ENCODE data around the gene CABCOCO1.
A peak's percentile ranks its signal among the peaks of the same experiment; 100 is the strongest.

Gene CABCOCO1

GRCh38 chr10:61662794-61663259 lies at the start of gene CABCOCO1:
Gene CABCOCO1, plus strand, starts transcription at chr10:61662929. Its CDS starts 44 bp downstream, at chr10:61662973.
- no peak for DNase-seq (ENCODE audit: low read depth in 2 of 2)

- DNase-seq (ENCODE audit: low read depth in 2 of 2) = no peak
Measured at GRCh38 chr10:61613665-61614064, 49.1 kb upstream of the CABCOCO1 start.

GRCh38 chr10:61616611-61617010 lies 46.1 kb upstream of the CABCOCO1 start:
- no peak for DNase-seq (ENCODE audit: low read depth in 2 of 2)

GRCh38 chr10:61617180-61617579 lies 45.5 kb upstream of the CABCOCO1 start:
- DNase-seq (ENCODE audit: low read depth in 2 of 2) = no peak

GRCh38 chr10:61617586-61617985 lies 45.1 kb upstream of the CABCOCO1 start:
- no peak for DNase-seq (ENCODE audit: low read depth in 2 of 2)

GRCh38 chr10:61618388-61618961 lies 44.3 kb upstream of the CABCOCO1 start:
- DNase-seq (ENCODE audit: low read depth in 2 of 2) = no peak

- no peak for DNase-seq (ENCODE audit: low read depth in 2 of 2)
Measured at GRCh38 chr10:61620506-61620905, 42.2 kb upstream of the CABCOCO1 start.

- DNase-seq (ENCODE audit: low read depth in 2 of 2) = no peak
Measured at GRCh38 chr10:61621605-61622051, 41.1 kb upstream of the CABCOCO1 start.

GRCh38 chr10:61623161-61623560 lies 39.6 kb upstream of the CABCOCO1 start:
- no peak for DNase-seq (ENCODE audit: low read depth in 2 of 2)

GRCh38 chr10:61626209-61626608 lies 36.5 kb upstream of the CABCOCO1 start:
- DNase-seq (ENCODE audit: low read depth in 2 of 2) = no peak

- DNase-seq (ENCODE audit: low read depth in 2 of 2) = no peak
Measured at GRCh38 chr10:61627266-61627665, 35.5 kb upstream of the CABCOCO1 start.

- peak; percentile 65 to 74 for DNase-seq (ENCODE audit: low read depth in 2 of 2)
Measured at GRCh38 chr10:61628151-61628874, 34.4 kb upstream of the CABCOCO1 start.

- DNase-seq (ENCODE audit: low read depth in 2 of 2) = peak; percentile 90 to 94
Measured at GRCh38 chr10:61628875-61629513, 33.7 kb upstream of the CABCOCO1 start.

- no peak for DNase-seq (ENCODE audit: low read depth in 2 of 2)
Measured at GRCh38 chr10:61629576-61629975, 33.2 kb upstream of the CABCOCO1 start.

GRCh38 chr10:61632057-61632670 lies 30.6 kb upstream of the CABCOCO1 start:
- DNase-seq (ENCODE audit: low read depth in 2 of 2) = no peak

- DNase-seq (ENCODE audit: low read depth in 2 of 2) = peak in 1 of 2 experiments; percentile 75
Measured at GRCh38 chr10:61633665-61634064, 29.1 kb upstream of the CABCOCO1 start.

GRCh38 chr10:61634746-61635145 lies 28.0 kb upstream of the CABCOCO1 start:
- DNase-seq (ENCODE audit: low read depth in 2 of 2) = no peak

- DNase-seq (ENCODE audit: low read depth in 2 of 2) = no peak
Measured at GRCh38 chr10:61635471-61635870, 27.3 kb upstream of the CABCOCO1 start.

- peak in 1 of 2 experiments; percentile 44 for DNase-seq (ENCODE audit: low read depth in 2 of 2)
Measured at GRCh38 chr10:61635932-61636331, 26.8 kb upstream of the CABCOCO1 start.

GRCh38 chr10:61639952-61640351 lies 22.8 kb upstream of the CABCOCO1 start:
- DNase-seq (ENCODE audit: low read depth in 2 of 2) = no peak

GRCh38 chr10:61640856-61641255 lies 21.9 kb upstream of the CABCOCO1 start:
- no peak for DNase-seq (ENCODE audit: low read depth in 2 of 2)

- DNase-seq (ENCODE audit: low read depth in 2 of 2) = no peak
Measured at GRCh38 chr10:61642150-61642571, 20.6 kb upstream of the CABCOCO1 start.

Data from fibroblast of skin of left biceps (primary cell).